Measurements from ENCODE around the gene RFC2.

Gene RFC2

DNA sequence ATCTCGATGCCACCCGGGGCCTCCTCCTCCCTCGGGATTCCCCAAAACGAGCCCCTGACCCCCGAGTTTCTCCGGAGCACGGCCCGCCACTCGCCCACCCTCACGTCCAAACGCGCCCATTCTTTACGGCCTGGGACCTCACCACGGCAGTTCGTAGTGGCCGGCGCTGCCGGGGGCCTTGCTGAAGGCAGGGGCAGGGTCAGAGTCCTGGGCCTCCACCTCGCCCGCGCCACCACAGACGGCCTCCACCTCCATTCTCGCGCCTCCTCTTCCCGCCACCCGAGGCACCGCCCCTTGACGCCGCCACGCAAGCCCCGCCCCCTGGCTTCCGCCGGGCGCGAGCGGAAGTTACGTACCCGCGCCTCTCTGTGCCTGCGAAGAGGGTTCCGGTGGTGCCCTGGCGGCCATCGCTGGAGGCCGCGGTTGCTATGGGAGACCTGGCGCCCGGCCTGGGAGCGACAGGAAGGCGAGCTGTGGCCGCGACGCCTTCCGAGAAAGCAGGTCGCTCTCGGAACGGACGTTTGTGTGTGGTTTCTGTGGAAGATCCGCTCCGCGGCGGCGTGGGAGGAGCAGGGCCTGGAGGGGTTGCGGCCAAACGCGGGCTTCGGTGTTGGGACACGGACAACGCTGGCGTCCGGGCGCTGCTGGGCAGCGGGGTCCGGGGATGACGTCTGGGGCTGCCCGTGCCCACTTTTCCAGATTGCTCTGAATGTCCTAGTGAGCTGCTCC is at the start of gene RFC2:
Gene RFC2 (minus strand): TSS at position 271 of the 729 bp plus-strand sequence. CDS start 16 bp downstream, at position 255.
- DNase-seq (ENCODE audit: low read depth) = peak; percentile 93

DNA sequence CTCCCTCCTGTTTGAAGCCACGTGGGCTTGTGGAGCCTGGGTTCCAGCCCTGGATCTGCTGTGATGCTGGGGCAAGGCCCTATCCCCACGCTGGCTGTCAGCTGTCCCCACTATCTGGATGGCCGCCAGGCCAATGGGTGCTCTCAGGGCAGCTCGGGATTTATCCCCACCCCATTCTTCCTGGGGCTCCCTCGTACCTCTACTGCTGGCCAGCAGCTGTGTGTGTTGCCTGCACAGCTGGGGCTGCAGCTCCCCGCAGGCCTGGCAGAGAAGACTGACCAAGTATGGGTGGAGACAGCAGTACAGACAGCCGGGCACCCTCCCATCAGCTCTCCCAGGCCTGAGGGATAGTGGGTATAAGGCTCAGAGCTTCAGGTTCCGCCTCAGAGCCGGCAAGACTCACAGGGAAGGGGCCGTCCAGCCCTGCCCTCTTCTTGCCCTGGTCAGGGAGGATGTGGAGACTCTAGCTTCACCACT is 48.6 kb upstream of the RFC2 start:
- DNase-seq (ENCODE audit: low read depth) = no peak

GRCh38 chr7:74300926-74301325 is 46.7 kb upstream of the RFC2 start:
- DNase-seq (ENCODE audit: low read depth) = no peak

DNA sequence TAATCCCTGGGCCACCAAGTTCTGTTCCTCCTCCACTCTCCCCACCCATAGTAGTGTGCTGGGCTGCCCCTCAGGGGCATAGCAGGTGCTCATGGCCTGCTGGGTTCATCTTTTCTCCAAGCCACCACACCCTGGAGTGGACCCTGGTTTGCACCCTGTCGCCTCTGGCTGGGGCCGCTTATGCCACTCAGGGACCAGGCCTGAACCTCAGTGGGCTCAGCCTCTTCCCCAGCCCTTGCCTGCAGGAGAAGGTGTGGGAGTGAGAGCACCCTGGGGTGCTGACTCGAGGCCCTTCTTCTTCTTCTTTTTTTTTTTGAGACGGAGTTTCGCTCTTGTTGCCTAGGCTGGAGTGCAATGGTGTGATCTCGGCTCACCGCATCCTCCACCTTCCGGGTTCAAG is 45.2 kb upstream of the RFC2 start:
- no peak for DNase-seq (ENCODE audit: low read depth)

DNA sequence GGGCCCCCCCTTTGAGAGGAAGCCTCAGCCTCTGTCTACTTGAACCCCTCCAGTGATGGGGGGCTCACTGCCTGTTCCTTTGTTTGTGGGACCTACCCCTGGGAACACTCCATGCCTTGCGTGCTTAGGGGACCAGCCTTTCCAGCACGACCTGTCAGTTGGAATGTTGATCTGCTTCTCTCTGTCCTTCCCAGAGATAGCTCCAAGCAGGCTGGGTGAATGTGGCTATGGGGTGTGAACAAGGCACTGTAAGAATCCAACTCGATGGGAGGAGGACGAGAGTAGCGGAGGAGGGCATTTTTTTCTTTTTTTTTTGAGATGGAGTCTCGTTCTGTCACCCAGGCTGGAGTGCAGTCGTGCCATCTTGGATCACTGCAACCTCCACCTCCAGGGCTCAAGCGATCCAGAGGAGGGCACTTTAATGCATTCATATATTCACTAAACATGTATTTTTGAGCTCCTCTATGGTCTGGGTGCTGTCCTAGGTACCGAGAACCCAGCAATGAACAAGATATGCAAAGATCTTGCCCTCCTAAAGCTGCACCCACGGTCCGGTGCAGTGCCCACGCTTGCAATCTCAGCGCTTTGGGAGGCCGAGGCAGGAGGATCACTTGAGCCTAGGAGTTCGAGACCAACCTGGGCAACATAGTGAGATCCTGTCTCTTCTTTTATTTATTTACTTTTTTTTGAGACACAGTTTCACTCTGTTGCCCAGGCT is 43.5 kb upstream of the RFC2 start:
- no peak for DNase-seq (ENCODE audit: low read depth)

DNA sequence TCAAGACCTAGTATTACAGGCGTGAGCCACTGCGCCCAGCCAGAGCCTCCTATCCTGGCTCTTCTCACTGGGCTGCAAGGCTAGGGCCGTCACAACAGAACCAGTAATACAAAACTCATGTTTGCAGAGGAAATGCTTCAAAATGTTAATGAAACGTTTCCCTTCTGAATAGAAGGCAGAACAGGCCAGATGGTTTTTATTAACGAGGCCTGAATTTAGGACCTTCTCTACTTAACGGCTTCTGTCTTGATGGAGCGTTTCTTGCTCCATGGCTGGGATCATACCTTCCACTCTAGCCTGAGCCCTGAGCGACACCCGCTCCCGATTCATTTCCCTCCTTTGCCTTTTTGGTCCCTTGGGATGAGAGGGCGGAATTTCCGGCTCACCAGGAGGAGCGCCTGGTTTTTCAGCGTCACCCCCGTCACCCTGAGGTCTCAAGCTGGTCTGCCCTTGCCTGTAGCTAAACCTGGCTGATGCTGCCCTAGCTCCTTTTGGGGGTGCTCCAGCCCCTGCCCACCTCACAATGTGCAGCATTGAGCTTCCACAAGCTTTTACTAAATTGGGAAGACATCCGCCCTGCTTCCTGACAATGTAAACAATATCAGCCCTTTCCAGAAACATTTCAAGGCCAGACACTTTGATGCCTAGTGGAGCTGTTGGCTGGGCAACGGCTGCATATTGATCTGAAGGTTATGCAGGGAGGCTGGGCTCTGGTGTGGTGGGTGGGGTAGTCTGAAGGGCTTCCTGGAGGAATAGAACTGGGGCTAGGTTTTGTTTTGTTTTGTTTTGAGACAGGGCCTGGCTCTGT is 40.2 kb upstream of the RFC2 start:
- DNase-seq (ENCODE audit: low read depth) = no peak

DNA sequence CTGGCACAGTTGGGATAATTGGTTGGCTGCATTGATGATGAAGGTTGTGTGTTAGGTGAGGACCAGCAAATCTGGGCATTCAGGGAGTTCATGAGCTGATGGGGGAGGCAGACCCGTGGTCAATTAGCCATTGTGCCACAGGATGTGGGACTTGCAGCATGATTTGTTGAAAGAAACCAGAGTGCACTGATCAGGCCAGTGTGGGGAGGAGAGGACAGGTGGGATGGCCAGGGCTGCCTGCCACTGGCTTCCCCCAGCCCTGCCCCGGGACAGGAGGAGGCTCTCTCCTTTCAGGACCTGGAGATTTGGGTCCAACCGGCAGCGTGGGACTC is 39.3 kb upstream of the RFC2 start:
- no peak for DNase-seq (ENCODE audit: low read depth)

- no peak for DNase-seq (ENCODE audit: low read depth)
Observed at GRCh38 chr7:74292757-74293576, 38.8 kb upstream of the RFC2 start.

- DNase-seq (ENCODE audit: low read depth) = no peak
Observed at GRCh38 chr7:74291535-74291934, 37.3 kb upstream of the RFC2 start.

GRCh38 chr7:74290981-74291441 is 36.8 kb upstream of the RFC2 start:
- no peak for DNase-seq (ENCODE audit: low read depth)

DNA sequence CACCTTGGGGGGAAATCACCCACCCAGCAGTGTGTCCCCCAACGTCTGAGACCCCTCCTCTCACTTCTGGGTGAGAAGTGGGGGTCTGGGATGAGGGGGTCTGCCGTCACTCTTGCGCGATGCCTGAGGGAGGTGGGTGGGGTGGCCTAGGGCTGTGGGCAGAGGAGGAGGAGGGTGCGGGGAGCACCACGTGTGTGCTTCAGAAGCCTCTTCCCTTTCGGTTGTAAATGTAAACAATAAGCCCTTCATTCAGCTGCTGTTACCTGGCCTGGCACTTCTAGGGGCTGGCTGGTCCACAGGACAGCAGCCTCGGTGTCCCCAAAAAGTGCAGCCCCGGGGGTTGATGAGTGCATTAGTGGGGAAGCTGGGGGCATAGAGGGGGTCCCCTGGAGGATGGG is 36.4 kb upstream of the RFC2 start:
- DNase-seq (ENCODE audit: low read depth) = no peak

GRCh38 chr7:74289659-74290552 is 35.7 kb upstream of the RFC2 start:
- DNase-seq (ENCODE audit: low read depth) = peak; percentile 16

GRCh38 chr7:74289018-74289658 is 34.9 kb upstream of the RFC2 start, which contains the start of gene CLIP2:
Gene CLIP2 (plus strand): TSS chr7:74289407. CDS start chr7:74317547, 28,140 bp downstream.
- DNase-seq (ENCODE audit: low read depth) = peak; percentile 56

- no peak for DNase-seq (ENCODE audit: low read depth)
Observed at GRCh38 chr7:74288034-74288881, 34.1 kb upstream of the RFC2 start.

DNA sequence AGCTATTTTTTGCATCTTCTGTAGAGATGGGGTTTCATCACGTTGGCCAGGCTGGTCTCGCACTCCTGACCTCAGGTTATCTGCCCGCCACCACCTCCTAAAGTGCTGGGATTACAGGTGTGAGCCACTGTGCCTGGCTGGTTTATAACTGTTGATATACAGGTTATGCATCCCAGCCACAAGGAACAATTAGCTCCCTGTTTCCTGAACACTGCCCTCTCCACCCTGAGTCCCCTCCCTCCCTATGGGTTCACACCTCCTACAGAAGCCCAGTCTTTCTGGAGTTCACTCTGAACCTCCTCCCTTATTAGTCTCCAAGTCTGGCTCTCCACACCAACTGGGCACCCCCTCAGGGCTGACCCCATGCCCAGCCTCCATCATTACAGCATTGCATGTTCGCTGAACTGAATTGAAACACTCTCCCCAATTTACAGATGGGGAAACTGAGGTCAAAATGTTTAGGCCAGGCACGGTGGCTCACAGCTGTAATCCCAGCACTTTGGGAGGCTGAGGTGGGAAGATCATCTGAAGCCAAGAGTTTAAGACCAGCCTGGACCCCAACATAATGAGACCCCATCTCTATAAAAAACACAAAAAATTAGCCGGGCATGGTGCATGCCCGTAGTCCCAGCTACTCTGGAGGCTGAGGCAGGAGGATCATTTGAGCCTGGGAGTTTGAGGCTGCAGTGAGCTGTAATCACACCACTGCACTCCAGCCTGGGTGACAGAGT is 33.3 kb upstream of the RFC2 start:
- DNase-seq (ENCODE audit: low read depth) = no peak

- no peak for DNase-seq (ENCODE audit: low read depth)
Observed at GRCh38 chr7:74286131-74286530, 31.9 kb upstream of the RFC2 start.

- DNase-seq (ENCODE audit: low read depth) = no peak
Observed at GRCh38 chr7:74284781-74285259, 30.6 kb upstream of the RFC2 start.

DNA sequence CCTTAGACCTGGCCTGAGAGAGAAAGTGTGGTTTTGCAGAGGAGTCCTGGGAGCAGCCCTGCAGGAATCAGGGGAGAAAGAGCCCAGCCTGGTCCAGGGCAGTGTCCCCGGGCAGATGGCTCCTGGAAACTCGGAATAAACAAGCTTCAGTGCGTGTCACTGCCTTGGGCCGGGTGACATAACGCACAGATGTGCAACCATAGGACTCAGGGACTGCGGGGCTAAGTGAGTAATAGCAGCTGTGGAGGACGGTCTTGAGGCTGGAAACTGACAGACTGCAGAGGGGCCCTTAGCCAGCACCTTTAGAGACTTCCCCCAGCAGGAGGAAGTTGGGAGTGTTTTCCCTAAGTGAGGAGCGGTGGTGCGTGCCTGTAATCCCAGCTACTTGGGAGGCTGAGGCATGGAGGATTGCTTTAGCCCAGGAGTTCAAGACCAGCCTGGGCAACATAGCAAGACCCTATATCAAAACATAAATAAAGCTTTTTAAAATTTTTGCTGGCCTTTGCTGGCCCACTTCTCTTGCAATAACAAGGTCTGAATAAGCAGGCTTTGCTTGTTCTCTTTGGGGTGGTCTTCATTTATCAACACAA is 29.8 kb upstream of the RFC2 start:
- DNase-seq (ENCODE audit: low read depth) = no peak

Data from stimulated activated CD8-positive, alpha-beta memory T cell treated with anti-CD3 and anti-CD28 coated beads, Interleukin-12 subunit alpha, Interleukin-12 subunit beta, amount 100 ng/mL, for 1 hour (primary cell).